ENCODE data around the gene OAF. TPM values are rescaled to one million over a fixed set of nuclear protein-coding genes. Genes with fewer than 3 reads are reported as not detected.

The OAF gene
- total and polyA plus RNA-seq, 11 donors: 10.3 to 41.9 (median 19.9) TPM

DNA sequence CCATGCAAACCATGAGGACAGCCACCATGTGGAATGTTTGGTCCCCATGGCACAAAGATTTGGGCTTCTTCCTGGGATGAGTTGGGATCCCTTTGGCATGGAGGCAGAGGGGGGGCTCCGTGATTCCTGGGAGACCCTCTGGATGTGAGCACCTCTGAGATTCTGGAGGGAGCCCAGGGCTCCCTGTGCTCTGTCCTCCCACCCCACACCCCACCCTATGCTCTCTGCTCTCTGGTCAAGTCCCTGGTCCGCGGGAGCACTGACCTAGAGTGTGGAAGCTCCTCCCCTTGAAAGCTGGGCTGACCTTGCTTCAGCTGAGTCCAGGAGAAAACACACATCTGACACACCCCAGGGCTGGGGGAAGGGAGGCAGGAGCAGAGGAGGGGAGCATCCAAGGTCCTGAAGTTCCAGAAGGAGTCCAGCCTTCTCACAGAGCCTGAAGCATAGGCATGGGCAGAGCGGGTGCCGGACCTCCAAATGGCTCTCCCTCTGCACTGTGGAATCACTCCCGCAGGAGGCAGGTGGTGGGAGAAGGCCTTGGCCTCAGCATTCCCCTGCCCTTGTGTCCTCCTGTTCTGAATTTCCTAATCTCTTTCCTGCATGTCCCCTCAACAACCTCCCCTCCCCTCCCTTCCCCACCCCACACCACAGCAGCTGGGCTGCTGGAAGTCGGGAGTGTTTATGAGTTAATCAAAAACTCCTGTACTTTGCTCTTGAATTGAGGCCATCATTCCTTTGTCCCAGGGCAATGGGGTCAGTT lies 25.7 kb upstream of the OAF start:
- WGBS, 4 donors: 41 to 64% (median 54%) methylated on average over 6 to 7 of the region's 7 CpGs
- DNase-seq (peak; percentile 76 to 88 (median 83)), ATAC-seq (peak; percentile 74 to 80 (median 78))
- Histone ChIP-seq H3K27ac (peak overlapping the region; percentile 62 to 96 (median 80)), H3K27me3 (peaks cover 0 to 5% (median 0%) of the 10 kb centered on the region in 9 donors), H3K9me3 (no peaks in the 10 kb centered on the region), H3K4me3 (peak overlapping the region in 8 of 12 donors; percentile 7 to 41 (median 24)), H3K4me1 (peaks cover 0 to 77% (median 31%) of the 10 kb centered on the region in 12 donors), H3K36me3 (no peaks in the 10 kb centered on the region)
- intact Hi-C loops (cut with DNase I): loop anchor here in 3 of 10 donors (2.0 to 5.0 kb wide), 2 partner anchors 28 to 32 kb away; no protein-coding TSS in a partner anchor
- TF ChIP-seq, protein P1, sequence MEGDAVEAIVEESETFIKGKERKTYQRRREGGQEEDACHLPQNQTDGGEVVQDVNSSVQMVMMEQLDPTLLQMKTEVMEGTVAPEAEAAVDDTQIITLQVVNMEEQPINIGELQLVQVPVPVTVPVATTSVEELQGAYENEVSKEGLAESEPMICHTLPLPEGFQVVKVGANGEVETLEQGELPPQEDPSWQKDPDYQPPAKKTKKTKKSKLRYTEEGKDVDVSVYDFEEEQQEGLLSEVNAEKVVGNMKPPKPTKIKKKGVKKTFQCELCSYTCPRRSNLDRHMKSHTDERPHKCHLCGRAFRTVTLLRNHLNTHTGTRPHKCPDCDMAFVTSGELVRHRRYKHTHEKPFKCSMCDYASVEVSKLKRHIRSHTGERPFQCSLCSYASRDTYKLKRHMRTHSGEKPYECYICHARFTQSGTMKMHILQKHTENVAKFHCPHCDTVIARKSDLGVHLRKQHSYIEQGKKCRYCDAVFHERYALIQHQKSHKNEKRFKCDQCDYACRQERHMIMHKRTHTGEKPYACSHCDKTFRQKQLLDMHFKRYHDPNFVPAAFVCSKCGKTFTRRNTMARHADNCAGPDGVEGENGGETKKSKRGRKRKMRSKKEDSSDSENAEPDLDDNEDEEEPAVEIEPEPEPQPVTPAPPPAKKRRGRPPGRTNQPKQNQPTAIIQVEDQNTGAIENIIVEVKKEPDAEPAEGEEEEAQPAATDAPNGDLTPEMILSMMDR (IDR thresholded peaks at IDR 0.05): no peak
- no peak for TF ChIP-seq POLR2A (IDR thresholded peaks at IDR 0.05)

DNA sequence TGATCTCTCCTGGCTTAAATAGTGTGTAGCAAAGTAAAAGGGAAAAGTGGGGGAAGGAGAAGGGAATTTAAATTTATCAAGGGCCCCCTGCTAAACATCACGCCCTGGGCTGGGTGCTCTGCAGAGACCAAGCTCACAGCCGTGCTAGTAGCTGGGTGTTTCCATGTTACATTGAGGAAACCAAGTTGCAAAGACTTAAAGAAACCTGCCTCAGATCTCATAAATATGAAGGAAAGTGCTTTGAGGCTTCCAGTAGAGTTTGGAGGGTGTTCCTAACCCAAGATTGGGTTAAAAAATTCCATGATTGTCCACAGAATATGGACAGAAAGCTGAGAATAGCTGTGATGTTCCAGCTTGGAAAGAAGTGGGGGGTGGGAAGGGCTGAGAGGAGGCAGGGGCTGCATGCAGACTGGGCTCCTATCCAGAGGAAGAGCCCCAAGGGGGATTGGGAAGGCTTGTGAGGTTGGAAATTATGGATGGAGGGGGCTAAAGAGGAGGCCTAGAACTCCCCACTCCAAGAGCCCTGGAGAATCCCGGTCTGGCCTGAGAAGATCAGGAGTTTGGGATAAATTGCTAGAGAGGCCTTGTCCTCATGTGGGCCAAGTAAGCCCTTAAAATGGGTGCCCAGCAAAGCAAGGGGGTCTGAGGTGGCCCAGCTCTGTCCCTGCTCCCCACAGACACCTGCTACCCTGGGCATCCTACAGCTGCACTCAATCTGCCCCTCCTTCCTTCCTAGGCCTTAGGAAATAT lies 25.0 kb upstream of the OAF start:
- peak in 3 of 4 donors; percentile 6 to 55 (median 23) for ATAC-seq
- peak in 4 of 5 donors; percentile 64 to 83 (median 78) for DNase-seq
- Histone ChIP-seq H3K27me3 (peaks cover 0 to 5% (median 0%) of the 10 kb centered on the region in 9 donors), H3K9me3 (no peaks in the 10 kb centered on the region), H3K27ac (peak overlapping the region; percentile 62 to 96 (median 81)), H3K4me3 (peak overlapping the region in 4 of 12 donors; percentile 23 to 41 (median 34)), H3K4me1 (peaks cover 0 to 69% (median 25%) of the 10 kb centered on the region in 12 donors), H3K36me3 (no peaks in the 10 kb centered on the region)
- TF ChIP-seq, protein P1 (IDR thresholded peaks at IDR 0.05): no peak
- no peak for TF ChIP-seq POLR2A (IDR thresholded peaks at IDR 0.05)
- WGBS, 4 donors: 66 to 77% (median 71%) methylated on average over 3 of the region's 3 CpGs
- intact Hi-C loops (cut with DNase I): loop anchor here in 1 of 10 donors (2.0 kb wide), 1 partner anchor 27 kb away; no protein-coding TSS in a partner anchor

DNA sequence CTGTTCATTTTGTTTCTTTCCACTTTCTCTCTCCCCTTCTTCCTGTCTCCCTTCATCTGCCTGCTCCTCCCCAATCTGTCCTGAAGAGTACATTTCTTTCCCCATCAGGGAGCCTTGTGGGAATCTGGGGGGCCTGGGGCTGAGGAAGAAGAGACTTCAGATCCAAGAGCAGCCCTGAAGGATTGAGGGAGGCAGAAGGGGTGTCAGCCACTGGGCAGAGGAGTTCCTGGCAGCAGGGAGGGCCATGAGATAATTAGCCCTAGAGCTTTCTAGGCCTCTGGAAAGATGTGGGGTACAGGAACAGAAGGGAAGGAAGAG lies 24.4 kb upstream of the OAF start:
- no peak overlapping the region for H3K4me3 ChIP-seq
- H3K36me3 ChIP-seq: no peaks in the 10 kb centered on the region
- ATAC-seq: no peak
- peaks cover 0 to 66% (median 25%) of the 10 kb centered on the region in 12 donors for H3K4me1 ChIP-seq
- H3K27ac ChIP-seq: peak overlapping the region; percentile 62 to 96 (median 81)
- H3K9me3 ChIP-seq: no peaks in the 10 kb centered on the region
- DNase-seq: peak in 1 of 5 donors; percentile 14
- peaks cover 0 to 5% (median 0%) of the 10 kb centered on the region in 9 donors for H3K27me3 ChIP-seq
- TF ChIP-seq, protein P1 (IDR thresholded peaks at IDR 0.05): no peak
- TF ChIP-seq POLR2A (IDR thresholded peaks at IDR 0.05): no peak
- intact Hi-C loops (cut with DNase I): no loop called here

Data from heart left ventricle (tissue), 16 donors.